Diencephalon (tissue), 1 donor: Measurements from ENCODE around the gene FTSJ3. TPM values are rescaled to one million over a fixed set of nuclear protein-coding genes. Genes with fewer than 3 reads are reported as not detected.

Experiments used
- total RNA-seq: library from RNA; depleted of rRNA; stranded (reverse); fragments of >200 nt; gene quantifications from one replicate; pipeline ENCODE4 v1.2.3, GENCODE V29; 2014

The FTSJ3 gene, protein sequence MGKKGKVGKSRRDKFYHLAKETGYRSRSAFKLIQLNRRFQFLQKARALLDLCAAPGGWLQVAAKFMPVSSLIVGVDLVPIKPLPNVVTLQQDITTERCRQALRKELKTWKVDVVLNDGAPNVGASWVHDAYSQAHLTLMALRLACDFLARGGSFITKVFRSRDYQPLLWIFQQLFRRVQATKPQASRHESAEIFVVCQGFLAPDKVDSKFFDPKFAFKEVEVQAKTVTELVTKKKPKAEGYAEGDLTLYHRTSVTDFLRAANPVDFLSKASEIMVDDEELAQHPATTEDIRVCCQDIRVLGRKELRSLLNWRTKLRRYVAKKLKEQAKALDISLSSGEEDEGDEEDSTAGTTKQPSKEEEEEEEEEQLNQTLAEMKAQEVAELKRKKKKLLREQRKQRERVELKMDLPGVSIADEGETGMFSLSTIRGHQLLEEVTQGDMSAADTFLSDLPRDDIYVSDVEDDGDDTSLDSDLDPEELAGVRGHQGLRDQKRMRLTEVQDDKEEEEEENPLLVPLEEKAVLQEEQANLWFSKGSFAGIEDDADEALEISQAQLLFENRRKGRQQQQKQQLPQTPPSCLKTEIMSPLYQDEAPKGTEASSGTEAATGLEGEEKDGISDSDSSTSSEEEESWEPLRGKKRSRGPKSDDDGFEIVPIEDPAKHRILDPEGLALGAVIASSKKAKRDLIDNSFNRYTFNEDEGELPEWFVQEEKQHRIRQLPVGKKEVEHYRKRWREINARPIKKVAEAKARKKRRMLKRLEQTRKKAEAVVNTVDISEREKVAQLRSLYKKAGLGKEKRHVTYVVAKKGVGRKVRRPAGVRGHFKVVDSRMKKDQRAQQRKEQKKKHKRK
- 29.3 TPM for total RNA-seq

GRCh38 chr17:63827002-63827800, at the start of gene FTSJ3, which contains the start of gene PSMC5:
Gene FTSJ3 (minus strand): TSS chr17:63827663. CDS start chr17:63826902, 761 bp downstream.
Gene PSMC5 (plus strand): TSS chr17:63827431. CDS start chr17:63827491, 60 bp downstream.

GRCh38 chr17:63873577-63873976, 46.1 kb upstream of the FTSJ3 start, which contains the start of gene CSH2:
Gene CSH2 (minus strand): TSS chr17:63873677. CDS start chr17:63873614, 63 bp downstream.

DNA sequence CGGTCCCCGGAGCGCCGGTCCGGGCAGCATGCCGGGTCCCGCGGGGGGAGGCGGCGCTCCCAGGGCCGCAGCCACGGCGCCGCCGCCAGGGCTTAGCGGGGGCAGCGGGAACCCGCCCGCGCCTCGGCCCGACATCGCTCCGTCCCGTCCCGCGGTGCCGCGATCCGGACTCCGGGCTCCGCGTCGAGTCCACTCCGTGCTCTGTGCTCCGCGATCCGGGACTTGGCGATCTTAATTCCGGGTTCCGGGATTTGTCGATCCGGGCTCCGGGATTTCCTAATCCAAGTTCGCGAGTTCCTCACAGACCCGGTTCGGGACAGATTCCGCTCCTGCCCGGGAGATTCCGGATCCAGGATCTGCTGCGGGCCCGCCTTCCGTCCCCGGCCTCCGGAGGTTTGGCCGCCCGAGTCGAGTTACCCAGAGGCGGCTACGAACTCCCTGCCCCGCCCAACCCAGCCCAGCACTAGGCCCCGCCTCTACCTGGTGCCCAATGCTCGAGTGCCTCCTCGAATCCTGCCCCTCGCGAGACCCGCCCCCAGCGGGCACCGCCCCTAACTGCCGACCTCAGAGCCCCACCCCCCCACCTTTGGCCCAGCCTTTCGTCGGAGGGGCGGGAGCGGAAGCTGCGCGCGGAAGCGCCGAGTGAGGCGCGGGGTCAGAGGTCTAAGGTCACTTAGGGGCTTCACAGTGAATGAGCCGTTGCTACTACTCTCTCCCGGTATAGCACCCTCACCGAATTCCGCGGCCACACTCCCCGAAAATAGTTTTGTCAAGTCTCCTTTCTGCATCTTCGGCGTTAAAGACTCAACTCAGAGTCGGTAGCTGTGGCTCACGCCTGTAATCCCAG, 15.3 kb upstream of the FTSJ3 start, which contains the start of gene SMARCD2:
TSS of gene SMARCD2 (minus strand) at position 146 of the 847 bp plus-strand sequence. CDS start at position 135, 11 bp downstream.

GRCh38 chr17:63774141-63774968, 53.1 kb downstream of the FTSJ3 start, which contains the start of gene DDX42:
Gene DDX42 (plus strand): TSS chr17:63774170. CDS start chr17:63787050, 12,880 bp downstream.

GRCh38 chr17:63773272-63774140, 54.0 kb downstream of the FTSJ3 start, which contains the start of gene CCDC47:
Gene CCDC47 (minus strand): TSS chr17:63773597. CDS start chr17:63766175, 7,422 bp downstream.

Other genes starting within 250 kb of the FTSJ3 start
- 10.1 TPM for gene TACO1, start 226.8 kb downstream of the FTSJ3 start, total RNA-seq
- 19.4 TPM for gene MAP3K3, start 205.2 kb downstream of the FTSJ3 start, total RNA-seq
- 12.5 TPM for gene LIMD2, start 127.5 kb downstream of the FTSJ3 start, total RNA-seq
- 32.3 TPM for gene STRADA, start 85.9 kb downstream of the FTSJ3 start, total RNA-seq
- gene CCDC47, start 54.1 kb downstream of the FTSJ3 start, total RNA-seq, result 65.3 TPM
- gene DDX42, start 53.5 kb downstream of the FTSJ3 start, total RNA-seq, result 82.4 TPM
- gene PSMC5, start 232 bp downstream of the FTSJ3 start, total RNA-seq, result 78.0 TPM
- 11.5 TPM for gene SMARCD2, start 15.0 kb upstream of the FTSJ3 start, total RNA-seq
- not detected for gene CSH2, start 46.0 kb upstream of the FTSJ3 start, total RNA-seq
- gene GH2, start 54.3 kb upstream of the FTSJ3 start, total RNA-seq, result not detected
- gene CSH1, start 68.9 kb upstream of the FTSJ3 start, total RNA-seq, result not detected
- not detected for gene CSHL1, start 83.6 kb upstream of the FTSJ3 start, total RNA-seq
- not detected for gene GH1, start 91.2 kb upstream of the FTSJ3 start, total RNA-seq
- gene CD79B, start 104.7 kb upstream of the FTSJ3 start, total RNA-seq, result 0.92 TPM
- gene SCN4A, start 145.3 kb upstream of the FTSJ3 start, total RNA-seq, result 0.92 TPM
- 6.9 TPM for gene PRR29, start 170.7 kb upstream of the FTSJ3 start, total RNA-seq
- gene ICAM2, start 193.0 kb upstream of the FTSJ3 start, total RNA-seq, result 8.8 TPM